Stimulated activated naive B cell treated with anti-CD40 and anti-IgM and Interleukin-4, amounts not matched to agents 10 μg/mL and 1 μg/mL and 100 μg/mL, for 72 hours (primary cell): ENCODE measurements around the gene YKT6.

Experiments
- ATAC-seq, 2 donors: fragments of 150-1000 bp; cut with Tn5 transposase; replicated peaks; 2 replicates each; pipeline ENCODE4 v1.10.0; 2021; ENCODE audit warnings: moderate library complexity in 1 of 2
- DNase-seq: peaks from one replicate; pipeline ENCODE4 v3.0.0; 2021
- H3K27ac Mint-ChIP-seq: one replicate; pipeline ENCODE4 v1.8.0; 2022; ENCODE audit warnings: mild to moderate bottlenecking, mixed read lengths
- H3K27me3 Mint-ChIP-seq, 2 donors: one replicate each; pipeline ENCODE4 v1.8.0; 2022; ENCODE audit warnings: mixed read lengths in 2 of 2
- H3K36me3 Mint-ChIP-seq, 2 donors: one replicate each; pipeline ENCODE4 v1.8.0; 2022; ENCODE audit warnings: mixed read lengths in 2 of 2, mild to moderate bottlenecking in 1 of 2
- H3K4me1 Mint-ChIP-seq, 2 donors: one replicate each; pipeline ENCODE4 v1.8.0; 2022; ENCODE audit warnings: mixed read lengths in 2 of 2, mild to moderate bottlenecking in 1 of 2
- H3K4me3 Mint-ChIP-seq, 2 donors: one replicate each; pipeline ENCODE4 v1.8.0; 2022; ENCODE audit warnings: mild to moderate bottlenecking in 2 of 2, mixed read lengths in 2 of 2, moderate library complexity in 1 of 2
- H3K9me3 Mint-ChIP-seq, 2 donors: one replicate each; pipeline ENCODE4 v1.8.0; 2022; ENCODE audit warnings: mixed read lengths in 2 of 2, mild to moderate bottlenecking in 1 of 2

Gene YKT6

GRCh38 chr7:44251881-44252280 lies 51.1 kb downstream of the YKT6 start:
- Mint-ChIP-seq H3K4me1 (peaks cover 11 to 16% of the 10 kb centered on the region in 2 donors), H3K36me3 (no peaks in the 10 kb centered on the region), H3K27me3 (peaks cover 0 to 5% of the 10 kb centered on the region in 2 donors), H3K9me3 (peaks cover 2 to 6% of the 10 kb centered on the region in 2 donors), H3K4me3 (no peak overlapping the region), H3K27ac (no peak overlapping the region)
- ATAC-seq (no peak), DNase-seq (no peak)

GRCh38 chr7:44256459-44256858 lies 55.7 kb downstream of the YKT6 start:
- H3K36me3 Mint-ChIP-seq: no peaks in the 10 kb centered on the region
- H3K4me1 Mint-ChIP-seq: peaks cover 48 to 62% of the 10 kb centered on the region in 2 donors
- peaks cover 2 to 6% of the 10 kb centered on the region in 2 donors for H3K9me3 Mint-ChIP-seq
- DNase-seq (no peak), ATAC-seq (no peak)
- no peak overlapping the region for H3K4me3 Mint-ChIP-seq
- H3K27ac Mint-ChIP-seq: peak overlapping the region; percentile 94
- no peaks in the 10 kb centered on the region for H3K27me3 Mint-ChIP-seq

GRCh38 chr7:44257213-44257612 lies 56.4 kb downstream of the YKT6 start:
- H3K9me3 Mint-ChIP-seq: peaks cover 2 to 6% of the 10 kb centered on the region in 2 donors
- ATAC-seq (no peak), DNase-seq (no peak)
- no peak overlapping the region for H3K4me3 Mint-ChIP-seq
- peak overlapping the region; percentile 94 for H3K27ac Mint-ChIP-seq
- H3K36me3 Mint-ChIP-seq: no peaks in the 10 kb centered on the region
- H3K27me3 Mint-ChIP-seq: no peaks in the 10 kb centered on the region
- H3K4me1 Mint-ChIP-seq: peaks cover 48 to 69% of the 10 kb centered on the region in 2 donors

- Mint-ChIP-seq H3K27ac (peak overlapping the region; percentile 94), H3K4me1 (peaks cover 48 to 72% of the 10 kb centered on the region in 2 donors)
- DNase-seq: peak; percentile 88
These were observed 57.0 kb downstream of the YKT6 start for GRCh38 chr7:44257618-44258422.

GRCh38 chr7:44258423-44258760 lies 57.6 kb downstream of the YKT6 start:
- H3K9me3 Mint-ChIP-seq: peaks cover 2 to 6% of the 10 kb centered on the region in 2 donors
- peak overlapping the region; percentile 94 for H3K27ac Mint-ChIP-seq
- no peaks in the 10 kb centered on the region for H3K36me3 Mint-ChIP-seq
- H3K4me1 Mint-ChIP-seq: peaks cover 48 to 72% of the 10 kb centered on the region in 2 donors
- DNase-seq (no peak), ATAC-seq (peak in 1 of 2 donors; percentile 7)
- H3K27me3 Mint-ChIP-seq: no peaks in the 10 kb centered on the region
- peak overlapping the region; percentile 23 to 50 for H3K4me3 Mint-ChIP-seq

More at GRCh38 chr7:44257618-44258422, 57.0 kb downstream of the YKT6 start:
- ATAC-seq: peak; percentile 91 to 92
- peaks cover 2 to 6% of the 10 kb centered on the region in 2 donors for H3K9me3 Mint-ChIP-seq
- H3K27me3 Mint-ChIP-seq: no peaks in the 10 kb centered on the region
- no peaks in the 10 kb centered on the region for H3K36me3 Mint-ChIP-seq
- H3K4me3 Mint-ChIP-seq: peak overlapping the region; percentile 23 to 50

GRCh38 chr7:44258865-44259546 lies 58.2 kb downstream of the YKT6 start:
- H3K27ac Mint-ChIP-seq: peak overlapping the region; percentile 94
- no peak for DNase-seq

GRCh38 chr7:44259547-44260457 lies 59.0 kb downstream of the YKT6 start:
- DNase-seq: no peak
- Mint-ChIP-seq H3K4me3 (peak overlapping the region in 1 of 2 donors; percentile 28), H3K9me3 (peaks cover under 1 to 2% of the 10 kb centered on the region in 2 donors), H3K36me3 (no peaks in the 10 kb centered on the region), H3K27me3 (no peaks in the 10 kb centered on the region), H3K4me1 (peaks cover 48 to 72% of the 10 kb centered on the region in 2 donors), H3K27ac (peak overlapping the region; percentile 88)
- no peak for ATAC-seq

More at GRCh38 chr7:44258865-44259546, 58.2 kb downstream of the YKT6 start:
- ATAC-seq: no peak
- H3K36me3 Mint-ChIP-seq: no peaks in the 10 kb centered on the region
- H3K27me3 Mint-ChIP-seq: no peaks in the 10 kb centered on the region
- peak overlapping the region; percentile 23 to 28 for H3K4me3 Mint-ChIP-seq
- peaks cover 48 to 72% of the 10 kb centered on the region in 2 donors for H3K4me1 Mint-ChIP-seq
- H3K9me3 Mint-ChIP-seq: peaks cover 2 to 6% of the 10 kb centered on the region in 2 donors

- Mint-ChIP-seq H3K9me3 (no peaks in the 10 kb centered on the region), H3K4me3 (peak overlapping the region; percentile 25 to 50), H3K36me3 (no peaks in the 10 kb centered on the region), H3K27ac (peak overlapping the region; percentile 88), H3K4me1 (peaks cover 44 to 61% of the 10 kb centered on the region in 2 donors), H3K27me3 (no peaks in the 10 kb centered on the region)
- DNase-seq (peak; percentile 52), ATAC-seq (peak; percentile 15 to 22)
These were observed 60.5 kb downstream of the YKT6 start for GRCh38 chr7:44261240-44261639.

- H3K4me3 Mint-ChIP-seq: no peak overlapping the region
These were observed 61.3 kb downstream of the YKT6 start for GRCh38 chr7:44262031-44262430.

GRCh38 chr7:44263326-44264082 lies 62.7 kb downstream of the YKT6 start:
- ATAC-seq (no peak), DNase-seq (no peak)
- peaks cover 28 to 40% of the 10 kb centered on the region in 2 donors for H3K4me1 Mint-ChIP-seq
- no peaks in the 10 kb centered on the region for H3K36me3 Mint-ChIP-seq
- no peaks in the 10 kb centered on the region for H3K27me3 Mint-ChIP-seq
- no peak overlapping the region for H3K27ac Mint-ChIP-seq
- no peak overlapping the region for H3K4me3 Mint-ChIP-seq
- no peaks in the 10 kb centered on the region for H3K9me3 Mint-ChIP-seq

More at GRCh38 chr7:44262031-44262430, 61.3 kb downstream of the YKT6 start:
- Mint-ChIP-seq H3K36me3 (no peaks in the 10 kb centered on the region), H3K9me3 (no peaks in the 10 kb centered on the region), H3K27me3 (no peaks in the 10 kb centered on the region), H3K4me1 (peaks cover 42 to 55% of the 10 kb centered on the region in 2 donors), H3K27ac (no peak overlapping the region)
- DNase-seq (no peak), ATAC-seq (no peak)
